ENCODE measurements around the gene LMF1. TPM values are rescaled to one million over a fixed set of nuclear protein-coding genes. Genes with fewer than 3 reads are reported as not detected.

Gene LMF1
- total RNA-seq, 1 experiment from 2014 or later, result 12.8 TPM

DNA sequence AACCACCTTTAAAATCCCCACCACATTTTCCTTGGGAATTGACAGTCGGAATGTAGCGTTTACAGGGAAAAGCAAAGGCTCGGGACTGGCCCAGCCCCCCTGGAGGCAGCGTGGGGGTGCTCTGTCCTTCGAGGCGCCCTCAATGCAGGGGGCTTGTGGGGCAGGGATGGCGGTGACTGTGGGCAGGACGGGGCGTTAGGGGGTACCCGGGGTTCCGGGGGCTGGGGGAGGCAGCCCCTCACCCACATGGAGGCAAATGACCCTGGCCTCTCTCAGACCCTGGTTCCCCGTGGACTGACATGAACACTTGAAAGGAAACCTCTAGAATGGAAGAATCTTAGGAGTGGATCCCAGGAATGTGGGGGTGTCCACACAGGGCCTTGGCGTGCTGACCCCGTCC lies 91.9 kb downstream of the LMF1 start:
- no peak overlapping the region for H3K9ac ChIP-seq (ENCODE audit: low read length)
- RAD21 ChIA-PET (ENCODE audit: low non-redundant PET in 1 of 2, low total read pairs in 2 of 2, uncharacterized antibody in 2 of 2, unreplicated experiment in 2 of 2), result no interaction called here
- DNase-seq (ENCODE audit: low read depth, low spot score) (no peak), ATAC-seq (no peak)
- no peaks in the 10 kb centered on the region for H3K9me2 ChIP-seq (ENCODE audit: insufficient read depth)
- BruUV-seq (replicated peaks), result no TSS peak
- H3K79me2 ChIP-seq (ENCODE audit: insufficient read depth, low read length), result no peaks in the 10 kb centered on the region
- no peak for TF ChIP-seq ZFX (IDR thresholded peaks at IDR 0.05)
- no peak for TF ChIP-seq EGR1 (IDR thresholded peaks at IDR 0.05; ENCODE audit: low read depth)
- POLR2A ChIA-PET, result no interaction called here
- no peaks in the 10 kb centered on the region for H3K36me3 ChIP-seq (ENCODE audit: control insufficient read depth in 1 of 2, insufficient read depth in 2 of 2, low read length in 2 of 2)
- CTCF ChIA-PET, result interaction anchor here (0.8 to 1.2 kb wide), 2 partner anchors 11 to 167 kb away, joined by 3 to 6 read pairs; no protein-coding TSS in a partner anchor
- intact Hi-C loops (cut with micrococcal nuclease), result loop anchor here (1.0 to 5.0 kb wide), 2 partner anchors 65 to 167 kb away; no protein-coding TSS in a partner anchor
- no peaks in the 10 kb centered on the region for H3K27me3 ChIP-seq (ENCODE audit: insufficient read depth, low read length)
- H2AFZ ChIP-seq (ENCODE audit: low read depth, low read length, poor library complexity, severe bottlenecking), result no peak overlapping the region
- no peak overlapping the region for H3K4me3 ChIP-seq (replicated peaks in 1 of 2; ENCODE audit: low read depth in 1 of 2, low read length in 2 of 2)
- no peaks in the 10 kb centered on the region for H4K20me1 ChIP-seq (ENCODE audit: insufficient read depth)
- H3K27ac ChIP-seq (ENCODE audit: low read depth, low read length), result no peak overlapping the region
- H3K4me1 ChIP-seq (ENCODE audit: control insufficient read depth in 1 of 2, insufficient read depth in 2 of 2, low read length in 2 of 2), result peaks cover 5 to 15% of the 10 kb centered on the region in 2 experiments; a peak in 3 of 4 replicates
- H3K9me3 ChIP-seq (ENCODE audit: control insufficient read depth in 1 of 2, insufficient read depth in 1 of 2, low read depth in 1 of 2, low read length in 2 of 2), result no peaks in the 10 kb centered on the region
- H3K4me2 ChIP-seq (ENCODE audit: low read length), result peak overlapping the region; percentile 36

- no peaks in the 10 kb centered on the region for H3K79me2 ChIP-seq (ENCODE audit: insufficient read depth, low read length)
- H3K36me3 ChIP-seq (ENCODE audit: control insufficient read depth in 1 of 2, insufficient read depth in 2 of 2, low read length in 2 of 2), result no peaks in the 10 kb centered on the region
- no peaks in the 10 kb centered on the region for H3K9me3 ChIP-seq (ENCODE audit: control insufficient read depth in 1 of 2, insufficient read depth in 1 of 2, low read depth in 1 of 2, low read length in 2 of 2)
- ChIA-PET POLR2A (no interaction called here), RAD21 (ENCODE audit: low non-redundant PET in 1 of 2, low total read pairs in 2 of 2, uncharacterized antibody in 2 of 2, unreplicated experiment in 2 of 2) (no interaction called here), CTCF (interaction anchor here (0.8 to 1.2 kb wide), 2 partner anchors 11 to 166 kb away, joined by 3 to 6 read pairs; no protein-coding TSS in a partner anchor)
- no TSS peak for BruUV-seq (replicated peaks)
- DNase-seq (ENCODE audit: low read depth, low spot score), result peak; percentile 44
- H2AFZ ChIP-seq (ENCODE audit: low read depth, low read length, poor library complexity, severe bottlenecking), result no peak overlapping the region
- no peak overlapping the region for H3K27ac ChIP-seq (ENCODE audit: low read depth, low read length)
- H4K20me1 ChIP-seq (ENCODE audit: insufficient read depth), result no peaks in the 10 kb centered on the region
- no peaks in the 10 kb centered on the region for H3K27me3 ChIP-seq (ENCODE audit: insufficient read depth, low read length)
- H3K4me1 ChIP-seq (ENCODE audit: control insufficient read depth in 1 of 2, insufficient read depth in 2 of 2, low read length in 2 of 2), result peaks cover 5 to 15% of the 10 kb centered on the region in 2 experiments; a peak in 3 of 4 replicates
- intact Hi-C loops (cut with micrococcal nuclease), result loop anchor here (1.0 to 5.0 kb wide), 2 partner anchors 64 to 166 kb away; no protein-coding TSS in a partner anchor
- no peaks in the 10 kb centered on the region for H3K9me2 ChIP-seq (ENCODE audit: insufficient read depth)
- peak; percentile 97 for ATAC-seq
- H3K4me3 ChIP-seq (replicated peaks in 1 of 2; ENCODE audit: low read depth in 1 of 2, low read length in 2 of 2), result no peak overlapping the region
- TF ChIP-seq CTCF (IDR thresholded peaks at IDR 0.05 in 2 of 3, conservative IDR thresholded peaks at IDR 0.05 in 1 of 3; ENCODE audit: borderline replicate concordance in 1 of 3, insufficient read depth in 1 of 3, low read depth in 2 of 3, low read length in 2 of 3) (peak; percentile 54 to 88 (median 67)), CEBPB (IDR thresholded peaks at IDR 0.05; ENCODE audit: low read depth) (no peak)
- H3K9ac ChIP-seq (ENCODE audit: low read length), result peak overlapping the region; percentile 35
- H3K4me2 ChIP-seq (ENCODE audit: low read length), result peak overlapping the region; percentile 54
These were observed 92.6 kb downstream of the LMF1 start for GRCh38 chr16:878072-878784.

Data from HCT116 (cell line).